Mesothelial cell of epicardium (in vitro differentiated cells): ENCODE data around the gene STK39. TPM values are rescaled to one million over a fixed set of nuclear protein-coding genes. Genes with fewer than 3 reads are reported as not detected.

Source experiments
- DNase-seq, 2 experiments: peaks; one replicate each; pipeline ENCODE4 v3.0.0; 2021; ENCODE audit warnings: low spot score in 2 of 2; ENCODE audit not compliant: unreplicated experiment in 2 of 2
- H3K27ac Mint-ChIP-seq: 2 replicates; pipeline ENCODE4 v1.8.0; 2021; ENCODE audit warnings: mixed read lengths
- H3K27me3 Mint-ChIP-seq: 2 replicates; pipeline ENCODE4 v1.8.0; 2021; ENCODE audit warnings: low read depth, mixed read lengths
- H3K36me3 Mint-ChIP-seq: 2 replicates; pipeline ENCODE4 v1.8.0; 2021; ENCODE audit warnings: mixed read lengths
- H3K4me1 Mint-ChIP-seq: 2 replicates; pipeline ENCODE4 v1.8.0; 2021; ENCODE audit warnings: mixed read lengths
- H3K4me3 Mint-ChIP-seq: 2 replicates; pipeline ENCODE4 v1.8.0; 2021; ENCODE audit warnings: mild to moderate bottlenecking, moderate library complexity, mixed read lengths
- H3K9me3 Mint-ChIP-seq: 2 replicates; pipeline ENCODE4 v1.8.0; 2021; ENCODE audit warnings: mixed read lengths
- CTCF ChIP-seq: fragments of 200-600 bp; sonication (generic); IDR thresholded peaks from one replicate; pipeline ENCODE4 v1.5.0; 2021; ENCODE audit warnings: antibody characterized with exemption; ENCODE audit not compliant: unreplicated experiment
- total RNA-seq: library from RNA; stranded (reverse); gene quantifications from 3 replicates; pipeline ENCODE4 v1.2.1, GENCODE V29; 2021

Gene STK39
- total RNA-seq, 1 donor from 2014 or later: 18.7 TPM

GRCh38 chr2:168176402-168176801 lies 71.0 kb downstream of the STK39 start:
- no peak for DNase-seq
- Mint-ChIP-seq H3K27me3 (no peaks in the 10 kb centered on the region), H3K9me3 (no peaks in the 10 kb centered on the region), H3K36me3 (peaks cover 13% of the 10 kb centered on the region), H3K4me3 (no peak overlapping the region), H3K4me1 (peaks cover 4% of the 10 kb centered on the region), H3K27ac (no peak overlapping the region)
- no peak for TF ChIP-seq CTCF

- no peak for DNase-seq
- TF ChIP-seq CTCF: no peak
- H3K27me3 Mint-ChIP-seq: no peaks in the 10 kb centered on the region
- H3K9me3 Mint-ChIP-seq: no peaks in the 10 kb centered on the region
- H3K36me3 Mint-ChIP-seq: peaks cover 12% of the 10 kb centered on the region
- no peak overlapping the region for H3K27ac Mint-ChIP-seq
- peaks cover 4% of the 10 kb centered on the region for H3K4me1 Mint-ChIP-seq
- H3K4me3 Mint-ChIP-seq: no peak overlapping the region
Observed at GRCh38 chr2:168175469-168175868, 71.9 kb downstream of the STK39 start.

- H3K4me3 Mint-ChIP-seq: no peak overlapping the region
- no peaks in the 10 kb centered on the region for H3K27me3 Mint-ChIP-seq
- no peak for TF ChIP-seq CTCF
- DNase-seq: no peak
- peaks cover 4% of the 10 kb centered on the region for H3K4me1 Mint-ChIP-seq
- no peaks in the 10 kb centered on the region for H3K9me3 Mint-ChIP-seq
- H3K27ac Mint-ChIP-seq: no peak overlapping the region
- H3K36me3 Mint-ChIP-seq: peaks cover 10% of the 10 kb centered on the region
Observed at GRCh38 chr2:168174756-168175155, 72.6 kb downstream of the STK39 start.

GRCh38 chr2:168172071-168172470 lies 75.3 kb downstream of the STK39 start:
- DNase-seq: no peak
- TF ChIP-seq CTCF: no peak
- H3K27ac Mint-ChIP-seq: no peak overlapping the region
- H3K4me3 Mint-ChIP-seq: no peak overlapping the region
- peaks cover 1% of the 10 kb centered on the region for H3K4me1 Mint-ChIP-seq
- peaks cover 15% of the 10 kb centered on the region for H3K36me3 Mint-ChIP-seq
- no peaks in the 10 kb centered on the region for H3K9me3 Mint-ChIP-seq
- no peaks in the 10 kb centered on the region for H3K27me3 Mint-ChIP-seq

GRCh38 chr2:168171059-168171762 lies 76.2 kb downstream of the STK39 start:
- H3K9me3 Mint-ChIP-seq: no peaks in the 10 kb centered on the region
- H3K4me1 Mint-ChIP-seq: no peaks in the 10 kb centered on the region
- H3K4me3 Mint-ChIP-seq: no peak overlapping the region
- no peak overlapping the region for H3K27ac Mint-ChIP-seq
- no peak for TF ChIP-seq CTCF
- no peaks in the 10 kb centered on the region for H3K27me3 Mint-ChIP-seq
- DNase-seq: no peak
- H3K36me3 Mint-ChIP-seq: peaks cover 20% of the 10 kb centered on the region
